A549 (cell line): ENCODE data around the gene SLAIN2.

Experiments used
- CBX2 ChIP-seq: fragments of 200-600 bp; sonication (generic); IDR thresholded peaks from 2 replicates; pipeline ENCODE4 v1.6.1; 2016; ENCODE audit warnings: low read depth, mild to moderate bottlenecking, borderline replicate concordance
- CEBPB ChIP-seq, 2 experiments: fragments of >200 bp in 1 of 2; sonication (Bioruptor Twin) in 1 of 2; formaldehyde crosslinking in 1 of 2; IDR thresholded peaks; 2 replicates each; pipeline ENCODE4 v1.6.1; 2012 to 2016
- CTCF ChIP-seq: fragments of >200 bp; sonication (Bioruptor Twin); formaldehyde crosslinking; IDR thresholded peaks from 3 replicates; pipeline ENCODE4 v1.5.1; 2016
- EP300 ChIP-seq, 2 experiments: fragments of >200 bp; sonication (Bioruptor Twin); formaldehyde crosslinking; IDR thresholded peaks; 2 replicates in 1 of 2; 3 replicates in 1 of 2; pipeline ENCODE4 v1.6.1; 2016 to 2017
- ESRRA ChIP-seq: fragments of 150-350 bp; IDR thresholded peaks from 2 replicates; pipeline ENCODE4 v1.6.1; 2014; ENCODE audit warnings: mild to moderate bottlenecking, low read length, borderline replicate concordance
- GATA3 ChIP-seq: IDR thresholded peaks from 2 replicates; pipeline ENCODE4 v1.6.1; 2012; ENCODE audit warnings: borderline replicate concordance
- MAFK ChIP-seq: fragments of 450-650 bp; IDR thresholded peaks from 2 replicates; pipeline ENCODE4 v1.6.1; 2014; ENCODE audit not compliant: partially characterized antibody
- POLR2A ChIP-seq: IDR thresholded peaks from 2 replicates; pipeline ENCODE4 v1.6.1; 2012; ENCODE audit warnings: mild to moderate bottlenecking, low read length
- RCOR1 ChIP-seq: fragments of 150-350 bp; IDR thresholded peaks from 2 replicates; pipeline ENCODE4 v1.6.1; 2014; ENCODE audit warnings: antibody characterized with exemption, low read length, low read depth
- TF ChIP-seq, protein P1 (sequence below): fragments of 250-450 bp; sonication (Bioruptor Pico); IDR thresholded peaks from 2 replicates; pipeline ENCODE4 v1.5.0; 2021; ENCODE audit warnings: mild to moderate bottlenecking, moderate library complexity, borderline replicate concordance
- TF ChIP-seq, protein P2 (sequence below): fragments of >200 bp; sonication (Bioruptor Twin); formaldehyde crosslinking; IDR thresholded peaks from 2 replicates; pipeline ENCODE4 v1.6.1; 2016

DNA sequence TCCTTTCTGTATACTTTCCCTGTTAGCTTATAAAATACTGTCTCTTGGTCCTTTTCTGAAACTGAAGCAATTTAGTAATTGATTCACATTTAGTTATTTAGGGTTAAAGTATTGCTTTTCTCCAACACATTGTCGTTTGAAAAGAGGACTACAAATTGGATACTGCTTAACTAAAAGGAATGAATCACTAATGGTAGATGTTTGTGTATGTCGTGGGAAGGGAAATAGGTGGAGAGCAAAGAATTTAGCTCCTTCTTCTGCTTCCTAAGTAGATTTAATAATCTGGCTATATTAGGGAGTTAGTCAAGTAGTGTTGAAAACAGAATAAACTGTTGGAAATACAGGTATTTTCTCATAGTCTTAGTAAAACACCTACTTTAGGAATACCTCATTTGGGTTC is 27.9 kb downstream of the SLAIN2 start:
- TF ChIP-seq GATA3, result no peak
- TF ChIP-seq, protein P1, sequence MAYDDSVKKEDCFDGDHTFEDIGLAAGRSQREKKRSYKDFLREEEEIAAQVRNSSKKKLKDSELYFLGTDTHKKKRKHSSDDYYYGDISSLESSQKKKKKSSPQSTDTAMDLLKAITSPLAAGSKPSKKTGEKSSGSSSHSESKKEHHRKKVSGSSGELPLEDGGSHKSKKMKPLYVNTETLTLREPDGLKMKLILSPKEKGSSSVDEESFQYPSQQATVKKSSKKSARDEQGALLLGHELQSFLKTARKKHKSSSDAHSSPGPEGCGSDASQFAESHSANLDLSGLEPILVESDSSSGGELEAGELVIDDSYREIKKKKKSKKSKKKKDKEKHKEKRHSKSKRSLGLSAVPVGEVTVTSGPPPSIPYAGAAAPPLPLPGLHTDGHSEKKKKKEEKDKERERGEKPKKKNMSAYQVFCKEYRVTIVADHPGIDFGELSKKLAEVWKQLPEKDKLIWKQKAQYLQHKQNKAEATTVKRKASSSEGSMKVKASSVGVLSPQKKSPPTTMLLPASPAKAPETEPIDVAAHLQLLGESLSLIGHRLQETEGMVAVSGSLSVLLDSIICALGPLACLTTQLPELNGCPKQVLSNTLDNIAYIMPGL (CRISPR knock-in tag), result no peak
- no peak for TF ChIP-seq RCOR1
- TF ChIP-seq MAFK, result no peak
- TF ChIP-seq EP300 (IDR thresholded peaks at IDR 0.05), result no peak
- no peak for TF ChIP-seq POLR2A
- TF ChIP-seq CTCF, result no peak
- TF ChIP-seq ESRRA, result no peak
- no peak for TF ChIP-seq CBX2
- TF ChIP-seq, protein P2, sequence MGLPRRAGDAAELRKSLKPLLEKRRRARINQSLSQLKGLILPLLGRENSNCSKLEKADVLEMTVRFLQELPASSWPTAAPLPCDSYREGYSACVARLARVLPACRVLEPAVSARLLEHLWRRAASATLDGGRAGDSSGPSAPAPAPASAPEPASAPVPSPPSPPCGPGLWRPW, result no peak
- TF ChIP-seq CEBPB (IDR thresholded peaks at IDR 0.05), result no peak
